Activated CD4-positive, alpha-beta T cell treated with anti-CD3 and anti-CD28 coated beads, Interleukin-2, amount 50 U/mL, for 48 hours (primary cell): Measurements from ENCODE around the gene MXD3.
A peak's percentile ranks its signal among the peaks of the same experiment; 100 is the strongest.

Experiments used
- DNase-seq, 2 experiments: peaks; one replicate each; pipeline ENCODE4 v3.0.0-alpha.2; 2020

Gene MXD3

DNA sequence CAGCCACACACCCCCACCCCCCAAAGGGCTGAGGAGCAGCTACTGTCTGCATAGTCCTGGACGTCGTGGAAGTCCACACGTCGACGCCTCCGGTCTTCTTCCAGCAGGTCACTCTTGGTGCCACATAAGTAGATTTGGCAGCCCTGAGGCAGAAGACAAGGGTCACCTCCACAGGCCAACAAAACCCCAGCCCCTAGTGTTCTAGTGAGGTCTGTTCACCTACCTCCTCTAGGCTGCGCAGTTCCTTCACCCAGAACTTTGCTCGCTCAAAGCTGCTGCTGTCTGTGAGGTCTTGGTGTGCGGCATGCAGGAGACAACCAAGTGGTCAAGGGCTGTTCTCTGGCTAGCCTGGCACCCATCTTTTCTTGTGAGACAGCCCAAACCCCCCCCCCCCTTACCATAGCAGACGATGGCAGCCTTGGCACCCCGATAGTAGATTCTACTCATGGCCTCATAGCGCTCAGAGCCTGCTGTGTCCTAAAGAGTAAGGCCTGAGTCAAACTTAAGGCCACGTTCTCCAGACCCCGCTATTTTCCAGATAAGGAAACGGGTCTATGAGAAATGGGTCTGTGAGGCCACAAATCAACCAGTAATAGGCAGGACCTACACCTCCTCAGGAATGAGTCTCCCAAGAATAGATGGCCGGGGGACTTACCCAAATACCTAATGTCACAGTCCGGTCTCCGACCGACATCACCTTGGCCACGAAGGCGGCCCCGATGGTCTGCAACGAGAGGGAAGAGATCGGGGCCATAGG, 9.2 kb downstream of the MXD3 start:
- DNase-seq, result no peak

- no peak for DNase-seq
These were observed 10.1 kb downstream of the MXD3 start for GRCh38 chr5:177301503-177302165.

DNA sequence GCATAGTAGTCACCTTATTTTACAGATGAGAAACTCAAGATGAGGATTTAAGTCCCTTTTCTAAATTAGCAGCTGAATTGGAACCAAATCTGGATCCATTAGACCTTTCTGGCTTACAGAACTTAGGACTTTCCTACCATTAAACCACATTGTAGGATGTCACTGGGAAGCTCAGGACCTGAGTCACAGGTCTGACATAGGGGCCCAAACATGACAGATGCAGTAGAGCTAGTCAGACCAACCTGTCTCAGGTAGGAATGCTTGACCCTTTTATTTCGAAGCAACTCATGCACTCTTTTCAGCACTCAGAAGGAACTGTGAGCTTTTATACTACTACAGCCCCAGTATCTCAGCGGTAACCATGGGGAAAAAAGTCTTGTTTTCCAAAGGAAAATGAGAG, 10.7 kb downstream of the MXD3 start:
- DNase-seq, result no peak

DNA sequence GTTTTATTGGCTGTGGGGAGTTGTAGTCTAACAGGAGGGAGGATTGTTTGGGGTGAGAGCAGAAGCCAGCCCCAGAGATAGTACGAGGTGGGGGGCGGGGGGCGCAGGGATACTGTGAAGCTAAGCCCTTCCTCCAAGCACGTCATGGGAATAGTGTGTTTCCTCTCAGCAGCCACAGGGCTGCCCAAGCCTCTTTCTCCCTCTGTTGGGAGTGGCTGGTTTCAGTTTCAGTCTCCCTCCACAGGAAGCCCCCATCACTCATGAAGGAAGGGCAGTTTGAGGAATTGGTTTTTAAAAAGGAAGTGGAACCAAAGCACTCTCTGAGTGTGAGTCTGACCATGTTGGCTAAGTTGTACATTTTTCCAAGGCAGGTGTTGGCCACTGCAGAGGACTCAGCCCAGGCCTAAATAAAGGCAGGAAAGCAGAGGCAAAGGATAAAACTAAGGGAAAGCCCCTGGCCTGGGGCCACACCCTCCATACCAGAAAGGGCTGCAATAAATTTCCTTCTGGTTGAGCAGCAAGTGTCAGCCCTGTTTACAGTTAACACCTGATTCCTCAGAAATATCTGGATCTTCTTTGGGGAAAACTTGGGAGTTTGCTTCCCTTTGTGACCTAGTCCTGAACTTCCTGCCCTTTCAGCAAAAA, 11.3 kb downstream of the MXD3 start:
- DNase-seq, result peak; percentile 31 to 52

GRCh38 chr5:177299697-177300096, 12.0 kb downstream of the MXD3 start:
- DNase-seq, result no peak

- no peak for DNase-seq
These were observed 13.8 kb downstream of the MXD3 start for GRCh38 chr5:177297922-177298321.

- no peak for DNase-seq
These were observed 15.1 kb downstream of the MXD3 start for GRCh38 chr5:177296581-177296980.

GRCh38 chr5:177295924-177296323, 15.8 kb downstream of the MXD3 start:
- no peak for DNase-seq

- no peak for DNase-seq
These were observed 17.1 kb downstream of the MXD3 start for GRCh38 chr5:177294632-177295031.

- no peak for DNase-seq
These were observed 17.7 kb downstream of the MXD3 start for GRCh38 chr5:177293819-177294581.

DNA sequence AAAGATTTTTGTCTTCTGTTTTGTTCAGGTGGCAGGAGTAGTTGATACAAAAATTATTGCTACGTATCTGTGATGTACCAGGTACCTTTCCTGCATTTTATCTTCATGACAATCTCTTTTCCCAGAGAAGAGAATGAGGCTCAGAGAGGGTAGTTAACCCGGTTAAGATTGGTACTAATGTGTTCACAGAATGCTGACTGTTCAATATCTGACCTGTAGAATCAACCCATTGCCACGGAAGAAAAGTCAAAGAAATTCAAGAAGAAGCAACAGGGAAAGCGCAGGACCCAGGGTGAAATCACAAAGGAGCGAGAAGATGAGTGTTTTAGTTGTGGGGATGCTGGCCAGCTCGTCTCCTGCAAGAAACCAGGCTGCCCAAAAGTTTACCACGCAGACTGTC, 20.0 kb downstream of the MXD3 start:
- DNase-seq, result no peak

DNA sequence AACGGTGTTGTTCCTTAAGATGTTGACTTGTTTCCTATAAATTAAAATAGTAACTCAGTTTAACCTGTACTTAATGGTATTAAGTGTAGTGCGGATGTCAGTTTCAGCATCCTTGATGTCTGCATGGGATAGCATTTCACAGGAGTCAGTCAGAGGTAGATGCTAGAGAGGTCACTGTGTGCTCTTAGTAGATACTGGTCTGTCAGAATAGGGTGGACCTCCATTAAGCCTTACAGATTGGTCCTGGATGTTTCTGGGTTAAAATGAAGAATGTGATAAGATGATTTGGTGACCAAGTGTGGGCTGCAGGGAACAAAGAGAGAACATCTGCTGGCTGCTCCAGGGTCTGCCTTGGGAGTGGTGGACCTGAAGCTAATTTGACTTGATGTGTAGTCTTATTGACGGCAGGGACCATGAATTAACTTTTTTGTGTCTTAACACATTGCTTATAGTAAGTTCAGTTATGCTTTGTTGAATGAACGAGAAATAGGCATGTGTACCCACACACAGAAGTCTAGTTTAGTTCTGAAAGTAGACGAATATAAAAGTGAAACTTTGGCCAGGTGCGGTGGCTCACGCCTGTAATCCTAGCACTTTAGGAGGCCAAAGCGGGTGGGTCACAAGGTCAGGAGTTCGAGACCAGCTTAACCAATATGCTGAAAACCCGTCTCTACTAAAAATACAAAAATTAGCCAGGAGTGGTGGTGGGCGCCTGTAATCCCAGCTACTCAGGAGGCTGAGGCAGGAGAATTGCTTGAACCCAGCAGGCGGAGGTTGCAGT, 20.7 kb downstream of the MXD3 start:
- no peak for DNase-seq

DNA sequence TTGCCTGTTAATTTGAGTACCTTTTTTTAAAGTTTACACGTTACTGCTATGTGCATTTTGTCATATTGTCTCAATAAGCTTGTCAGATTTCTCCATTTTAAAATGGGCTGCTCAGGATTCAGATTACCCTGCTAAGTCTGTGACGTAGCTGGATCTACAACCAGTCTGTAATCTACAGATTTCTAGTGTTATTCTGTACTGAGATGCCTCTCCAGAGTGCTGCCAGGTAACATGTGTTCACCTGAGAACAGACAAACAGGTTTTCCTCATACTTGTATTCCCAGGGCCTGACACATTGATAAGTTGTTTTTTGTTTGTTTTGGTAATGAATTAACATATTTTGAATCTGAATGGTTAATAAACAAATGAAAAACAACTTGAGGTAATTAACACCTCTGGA, 23.5 kb downstream of the MXD3 start:
- no peak for DNase-seq

GRCh38 chr5:177276886-177277285, 34.8 kb downstream of the MXD3 start:
- no peak for DNase-seq

DNA sequence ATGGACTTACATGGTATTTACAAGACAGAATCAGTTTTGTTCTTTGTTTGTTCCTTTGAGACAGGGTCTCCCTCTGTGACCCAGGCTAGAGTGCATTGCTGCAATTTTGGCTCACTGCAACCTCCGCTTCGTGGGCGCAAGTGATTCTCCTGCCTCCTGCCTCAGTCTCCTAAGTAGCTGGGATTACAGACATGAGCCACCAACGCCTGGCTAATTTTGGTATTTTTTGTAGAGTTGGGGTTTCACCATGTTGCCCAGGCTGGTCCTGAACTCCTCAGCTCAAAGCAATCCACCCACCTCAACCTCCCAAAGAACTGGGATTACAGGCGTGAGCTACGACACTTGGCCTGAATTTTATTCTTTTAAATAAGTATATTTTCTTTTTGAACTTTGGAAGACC, 35.8 kb downstream of the MXD3 start:
- no peak for DNase-seq

DNA sequence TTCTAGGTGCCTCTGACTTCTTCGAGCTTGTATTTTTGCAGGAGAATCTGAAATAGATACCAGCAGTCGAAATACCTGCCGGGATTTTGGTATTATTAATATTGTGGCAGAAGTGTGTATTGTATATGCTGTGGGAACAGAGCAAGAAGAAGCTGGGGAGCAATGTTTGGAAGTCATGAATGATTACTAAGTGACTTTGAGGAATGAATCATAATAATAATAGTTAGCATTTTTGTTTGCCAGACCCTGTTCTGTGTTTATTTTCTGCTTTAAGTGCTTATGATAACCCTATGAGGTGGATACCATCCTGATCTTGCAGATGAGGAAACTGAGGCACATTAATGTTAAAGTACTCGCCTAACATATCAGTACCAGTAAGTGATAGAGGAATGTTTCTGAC, 40.6 kb downstream of the MXD3 start:
- no peak for DNase-seq

DNA sequence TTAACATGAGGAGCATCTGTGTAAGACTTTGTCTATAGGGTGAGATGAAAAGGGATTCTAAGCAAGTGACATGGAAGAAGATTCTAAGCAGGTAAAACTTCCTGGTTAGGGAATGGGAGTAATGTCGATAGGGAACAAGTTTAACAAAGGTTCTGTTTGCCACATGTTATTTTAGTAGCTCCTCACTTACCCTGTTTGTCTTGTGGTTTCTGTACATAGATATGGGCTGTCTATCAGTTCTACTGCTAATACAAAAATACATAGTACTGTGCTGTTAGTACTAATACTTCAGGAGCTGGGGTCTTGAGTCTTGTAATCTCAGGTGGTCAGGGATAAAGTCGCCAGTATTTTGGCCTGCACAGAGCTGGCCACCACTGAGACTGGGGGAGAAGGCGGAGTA, 41.0 kb downstream of the MXD3 start:
- no peak for DNase-seq

- no peak for DNase-seq
These were observed 41.7 kb downstream of the MXD3 start for GRCh38 chr5:177269976-177270375.

DNA sequence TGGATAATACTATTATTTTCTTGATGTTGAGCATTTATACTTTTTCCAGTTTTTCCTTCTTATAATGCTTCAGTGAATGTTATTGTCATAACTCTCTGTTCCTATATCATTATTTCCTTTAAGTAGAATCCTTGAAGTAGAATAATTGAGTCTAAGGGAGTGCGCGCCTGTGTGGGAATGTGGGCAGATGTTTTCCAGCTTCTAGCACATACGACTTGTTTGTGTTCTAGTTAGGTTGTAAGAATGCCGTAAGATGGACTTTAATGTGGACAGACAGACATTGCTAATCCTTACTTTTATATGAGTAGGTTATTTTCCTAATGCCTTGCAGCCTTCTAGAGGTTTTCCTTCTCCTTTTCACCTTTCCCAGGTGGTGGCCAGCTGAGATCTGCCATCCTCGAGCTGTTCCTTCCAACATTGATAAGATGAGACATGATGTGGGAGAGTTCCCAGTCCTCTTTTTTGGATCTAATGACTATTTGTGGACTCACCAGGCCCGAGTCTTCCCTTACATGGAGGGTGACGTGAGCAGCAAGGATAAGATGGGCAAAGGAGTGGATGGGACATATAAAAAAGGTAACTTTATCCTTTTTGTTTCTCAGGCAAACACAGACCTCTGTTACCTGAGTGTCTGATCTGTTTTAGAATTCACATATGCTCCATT, 42.3 kb downstream of the MXD3 start:
- no peak for DNase-seq

GRCh38 chr5:177265395-177265794, 46.3 kb downstream of the MXD3 start:
- no peak for DNase-seq

DNA sequence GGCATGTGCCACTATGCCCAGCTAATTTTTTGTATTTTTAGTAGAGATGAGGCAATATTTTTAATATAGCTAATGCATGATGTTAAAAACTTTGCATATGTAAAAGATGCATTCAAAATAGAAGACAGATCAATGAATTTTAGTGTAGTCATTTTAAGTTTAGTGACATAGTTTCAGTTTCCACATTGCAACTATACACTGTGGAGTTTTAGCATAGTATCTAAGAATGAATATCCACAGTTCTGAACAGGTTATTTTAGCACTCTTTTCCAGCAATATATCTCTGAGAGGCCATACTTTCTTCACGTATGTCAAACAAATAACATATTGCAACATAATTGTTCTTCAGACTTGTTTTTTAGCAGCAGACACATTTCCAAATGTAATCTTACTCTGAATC, 47.5 kb downstream of the MXD3 start:
- no peak for DNase-seq

DNA sequence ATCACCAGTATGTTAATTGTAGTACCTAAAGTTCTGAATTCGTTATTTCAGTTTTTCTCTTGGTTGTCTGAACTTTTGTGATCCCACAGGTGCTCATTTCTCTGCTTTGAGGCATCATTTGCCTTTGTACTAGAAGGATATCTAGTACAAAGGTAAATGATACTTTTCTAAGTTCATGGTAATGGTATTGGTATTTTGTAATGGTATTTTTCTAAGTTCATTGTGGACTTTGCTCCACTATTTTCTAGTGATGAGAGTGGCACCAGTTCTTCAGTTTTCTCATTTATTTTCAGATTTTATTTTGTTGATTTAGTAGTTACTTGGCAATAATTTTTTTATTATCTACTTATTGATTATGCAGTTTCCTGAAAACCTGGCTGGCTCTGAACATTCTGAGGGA, 50.2 kb downstream of the MXD3 start:
- no peak for DNase-seq
